Loucy (cell line): ENCODE measurements around the gene TRERF1.

ENCODE experiments used
- H2AFZ ChIP-seq: fragments of 200-600 bp; sonication (generic); 2 replicates; pipeline ENCODE4 v1.6.0; 2016; ENCODE audit warnings: antibody characterized with exemption, mild to moderate bottlenecking, low read length, moderate library complexity
- H3F3A ChIP-seq: fragments of 200-600 bp; 2 replicates; pipeline ENCODE4 v1.6.0; 2016; ENCODE audit warnings: antibody characterized with exemption, low read depth, mild to moderate bottlenecking
- H3K27me3 ChIP-seq: fragments of 200-600 bp; sonication (generic); 2 replicates; pipeline ENCODE4 v1.6.1; 2014; ENCODE audit warnings: low read length, mild to moderate bottlenecking; ENCODE audit not compliant: insufficient read depth, poor library complexity, severe bottlenecking
- H3K36me3 ChIP-seq: fragments of 200-600 bp; sonication (generic); 2 replicates; pipeline ENCODE4 v1.6.1; 2016; ENCODE audit warnings: low read length; ENCODE audit not compliant: insufficient read depth
- H3K4me1 ChIP-seq: fragments of 200-600 bp; sonication (generic); 2 replicates; pipeline ENCODE4 v1.5.1; 2014; ENCODE audit warnings: low read length, mild to moderate bottlenecking; ENCODE audit not compliant: insufficient read depth, poor library complexity, severe bottlenecking
- H3K4me2 ChIP-seq: fragments of 200-600 bp; sonication (generic); 2 replicates; pipeline ENCODE4 v1.6.0; 2014; ENCODE audit warnings: antibody characterized with exemption, low read length, low read depth, mild to moderate bottlenecking; ENCODE audit not compliant: poor library complexity, severe bottlenecking
- H3K4me3 ChIP-seq: fragments of 200-600 bp; sonication (generic); 2 replicates; pipeline ENCODE4 v1.5.1; 2014; ENCODE audit warnings: low read length, mild to moderate bottlenecking, mixed read lengths; ENCODE audit not compliant: poor library complexity, severe bottlenecking
- H3K79me2 ChIP-seq: fragments of 200-600 bp; sonication (generic); 2 replicates; pipeline ENCODE4 v1.6.1; 2014; ENCODE audit warnings: low read length; ENCODE audit not compliant: insufficient read depth
- H3K9ac ChIP-seq: fragments of 200-600 bp; sonication (generic); 2 replicates; pipeline ENCODE4 v1.6.0; 2014; ENCODE audit warnings: mild to moderate bottlenecking, low read depth, low read length, moderate library complexity; ENCODE audit not compliant: poor library complexity, severe bottlenecking
- H3K9me2 ChIP-seq: fragments of 200-600 bp; sonication (generic); replicated peaks from 2 replicates; pipeline ENCODE4 v1.6.1; 2016; ENCODE audit warnings: low read depth, low read length, mixed read lengths
- H3K9me3 ChIP-seq: fragments of 200-600 bp; sonication (generic); 2 replicates; pipeline ENCODE4 v1.6.1; 2014; ENCODE audit warnings: mild to moderate bottlenecking, antibody characterized with exemption, low read length, low read depth; ENCODE audit not compliant: insufficient read depth
- H4K20me1 ChIP-seq: fragments of 200-600 bp; sonication (generic); 2 replicates; pipeline ENCODE4 v1.6.0; 2014; ENCODE audit warnings: antibody characterized with exemption, low read length, mild to moderate bottlenecking; ENCODE audit not compliant: insufficient read depth, poor library complexity, severe bottlenecking
- CTCF ChIP-seq: fragments of 200-600 bp; sonication (generic); conservative IDR thresholded peaks from 2 replicates; pipeline ENCODE4 v1.5.1; 2014; ENCODE audit warnings: mild to moderate bottlenecking, antibody characterized with exemption, low read length
- EZH2phosphoT487 ChIP-seq: fragments of 200-600 bp; IDR thresholded peaks from 2 replicates; pipeline ENCODE4 v1.6.1; 2018; ENCODE audit warnings: antibody characterized with exemption, mild to moderate bottlenecking, moderate library complexity, borderline replicate concordance

TRERF1 gene

DNA sequence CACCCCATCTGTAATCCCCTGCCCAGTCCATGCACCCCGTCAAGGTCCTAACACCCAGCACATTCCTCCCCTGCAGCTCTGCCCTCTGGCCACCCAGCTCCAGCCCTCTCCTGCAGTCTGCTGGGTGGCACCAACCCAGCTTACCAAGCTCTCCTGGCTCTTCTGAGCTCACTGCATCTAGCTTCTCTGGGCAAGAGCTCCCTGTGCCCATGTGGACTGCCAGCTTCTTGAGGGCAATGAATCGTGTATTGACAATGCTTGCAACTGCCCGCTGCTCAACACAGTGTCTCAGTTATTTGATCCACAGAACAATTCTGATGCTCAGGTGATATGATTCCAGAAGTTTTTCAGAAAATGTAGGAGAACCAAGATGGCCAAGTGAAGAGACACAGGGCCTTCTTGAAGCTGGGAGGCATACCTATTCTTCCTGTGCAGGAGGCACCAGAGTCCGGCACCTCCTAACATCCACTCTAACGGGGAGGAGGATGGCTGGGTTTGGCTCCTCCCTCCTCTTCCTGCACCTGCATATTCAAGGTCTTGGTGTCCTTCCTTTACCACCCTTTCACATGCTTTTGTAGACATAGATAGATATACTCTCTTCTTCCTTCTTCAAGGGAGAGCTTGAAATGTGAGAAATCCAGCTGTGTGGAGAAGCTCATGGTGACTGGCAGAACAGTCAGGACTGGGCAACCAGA lies 85.6 kb downstream of the TRERF1 start:
- H3K9ac ChIP-seq: no peak overlapping the region
- no peaks in the 10 kb centered on the region for H3F3A ChIP-seq
- peaks cover 13% of the 10 kb centered on the region for H4K20me1 ChIP-seq
- H2AFZ ChIP-seq: no peak overlapping the region
- no peak overlapping the region for H3K4me3 ChIP-seq
- H3K9me2 ChIP-seq: no peaks in the 10 kb centered on the region
- peaks cover 21% of the 10 kb centered on the region for H3K4me1 ChIP-seq
- H3K4me2 ChIP-seq: no peak overlapping the region
- H3K36me3 ChIP-seq: peaks cover 5% of the 10 kb centered on the region; the same call in 1 of the 2 replicates
- no peaks in the 10 kb centered on the region for H3K27me3 ChIP-seq
- TF ChIP-seq EZH2phosphoT487 (no peak), CTCF (no peak)
- peaks cover 51% of the 10 kb centered on the region for H3K79me2 ChIP-seq
- no peaks in the 10 kb centered on the region for H3K9me3 ChIP-seq

- Histone ChIP-seq H3F3A (no peaks in the 10 kb centered on the region), H3K79me2 (peaks cover 39% of the 10 kb centered on the region), H3K27me3 (no peaks in the 10 kb centered on the region), H3K9me2 (no peaks in the 10 kb centered on the region), H3K9ac (no peak overlapping the region), H3K4me2 (no peak overlapping the region), H3K4me3 (no peak overlapping the region), H3K36me3 (peaks cover 10% of the 10 kb centered on the region; the same call in 1 of the 2 replicates), H2AFZ (no peak overlapping the region), H3K9me3 (no peaks in the 10 kb centered on the region), H3K4me1 (peaks cover 20% of the 10 kb centered on the region), H4K20me1 (peaks cover 12% of the 10 kb centered on the region)
- no peak for TF ChIP-seq EZH2phosphoT487
- TF ChIP-seq CTCF: no peak
These were observed 86.7 kb downstream of the TRERF1 start for GRCh38 chr6:42365021-42365420.

- no peaks in the 10 kb centered on the region for H3F3A ChIP-seq
- no peak overlapping the region for H3K4me2 ChIP-seq
- no peak overlapping the region for H3K4me3 ChIP-seq
- H3K4me1 ChIP-seq: peaks cover 15% of the 10 kb centered on the region
- no peak overlapping the region for H2AFZ ChIP-seq
- peaks cover 10% of the 10 kb centered on the region; the same call in 1 of the 2 replicates for H3K36me3 ChIP-seq
- no peak overlapping the region for H3K9ac ChIP-seq
- H4K20me1 ChIP-seq: peaks cover 5% of the 10 kb centered on the region
- peaks cover 32% of the 10 kb centered on the region for H3K79me2 ChIP-seq
- no peaks in the 10 kb centered on the region for H3K9me3 ChIP-seq
- H3K27me3 ChIP-seq: no peaks in the 10 kb centered on the region
- TF ChIP-seq CTCF (no peak), EZH2phosphoT487 (no peak)
- H3K9me2 ChIP-seq: no peaks in the 10 kb centered on the region
These were observed 87.5 kb downstream of the TRERF1 start for GRCh38 chr6:42363926-42364849.
